K562 (cell line): ENCODE measurements around the gene AP3S1. TPM values are rescaled to one million over a fixed set of nuclear protein-coding genes. Genes with fewer than 3 reads are reported as not detected.

Experiments used
- ATAC-seq: fragments of 200-7000 bp; cut with Tn5 transposase; 3 replicates; pipeline ENCODE4 v1.9.1; 2020; ENCODE audit warnings: moderate library complexity
- BruUV-seq: library from RNA; stranded (reverse); fragments of 400-500 nt; replicated peaks from 2 replicates; lab custom pipeline; 2021; lab: Mats Ljungman, UMichigan
- CTCF ChIA-PET: fragments of 300-600 bp; formaldehyde crosslinking; extraction: SDS; loops from one replicate; lab custom pipeline; 2021; ENCODE audit warnings: low intra/inter-chr PET ratio; lab: Yijun Ruan, JAX
- POLR2A ChIA-PET: fragments of 300-600, 350-650 bp; sonication (Branson Sonifier 250); formaldehyde crosslinking; extraction: SDS; loops from one replicate; lab custom pipeline; 2021; ENCODE audit warnings: antibody characterized with exemption, inconsistent platforms; lab: Yijun Ruan, JAX
- DNase-seq, 4 experiments: peaks; one replicate each; pipeline versions ENCODE4 v3.0.0 to v3.0.0-alpha.2; 2011 to 2018; ENCODE audit warnings: low spot score in 3 of 4, mixed read lengths in 3 of 4; ENCODE audit errors: extremely low read depth in 1 of 4
- FAIRE-seq: peaks from 2 replicates; lab custom pipeline; 2011; peaks lifted over from hg19 to GRCh38; lab: Jason Lieb, UNC
- H2AFZ ChIP-seq: 2 replicates; pipeline ENCODE4 v1.6.0; 2011; ENCODE audit warnings: low read depth, low read length, control low read depth, inconsistent platforms
- H3K27ac ChIP-seq: fragments of 200-600 bp; 3 replicates; pipeline ENCODE4 v1.8.0; 2011; ENCODE audit warnings: low read depth, mild to moderate bottlenecking, control low read depth, inconsistent platforms, low read length, moderate library complexity, mixed read lengths; ENCODE audit errors: extremely low read depth
- H3K27me3 ChIP-seq, 2 experiments: fragments of 300-600 bp in 1 of 2; 2 replicates in 1 of 2; 3 replicates in 1 of 2; pipeline versions ENCODE4 v1.6.0 to v1.8.0; 2011; ENCODE audit warnings: inconsistent platforms in 2 of 2, low read length in 2 of 2, mild to moderate bottlenecking in 1 of 2, mixed read lengths in 1 of 2, moderate library complexity in 1 of 2; ENCODE audit not compliant: control insufficient read depth in 2 of 2, insufficient read depth in 2 of 2
- H3K36me3 ChIP-seq: fragments of 300-600 bp; 3 replicates; pipeline ENCODE4 v1.8.0; 2011; ENCODE audit warnings: mild to moderate bottlenecking, low read length, inconsistent platforms; ENCODE audit not compliant: control insufficient read depth, insufficient read depth
- H3K4me1 ChIP-seq, 2 experiments: fragments of 200-600 bp in 1 of 2; replicated peaks in 1 of 2; 2 replicates in 1 of 2; 3 replicates in 1 of 2; pipeline versions ENCODE4 v1.5.1 to v1.8.0; 2011; ENCODE audit warnings: inconsistent platforms in 2 of 2, low read length in 2 of 2, mild to moderate bottlenecking in 1 of 2, mixed read lengths in 1 of 2, moderate library complexity in 1 of 2; ENCODE audit not compliant: control insufficient read depth in 2 of 2, insufficient read depth in 2 of 2
- H3K4me2 ChIP-seq: 2 replicates; pipeline ENCODE4 v1.6.1; 2011; ENCODE audit warnings: low read length, control low read depth, inconsistent platforms, mixed read lengths; ENCODE audit not compliant: insufficient read depth
- H3K4me3 ChIP-seq: fragments of 200-600 bp; sonication (generic), shearing (Covaris generic); 2 replicates; pipeline ENCODE4 v1.5.1; 2016; ENCODE audit warnings: control low read depth, inconsistent platforms
- H3K79me2 ChIP-seq: fragments of 200-600 bp; 3 replicates; pipeline ENCODE4 v1.8.0; 2011; ENCODE audit warnings: low read length, inconsistent platforms; ENCODE audit not compliant: control insufficient read depth, insufficient read depth
- H3K9ac ChIP-seq, 2 experiments: 2 replicates each; pipeline versions ENCODE4 v1.6.0 to v1.6.1; 2011; ENCODE audit warnings: low read depth in 2 of 2, low read length in 2 of 2, control low read depth in 1 of 2, inconsistent platforms in 1 of 2, mild to moderate bottlenecking in 1 of 2, mixed read lengths in 1 of 2; ENCODE audit not compliant: insufficient read depth in 1 of 2
- H3K9me1 ChIP-seq: one replicate; pipeline ENCODE4 v1.6.0; 2011; ENCODE audit warnings: inconsistent platforms, mild to moderate bottlenecking, low read length, moderate library complexity; ENCODE audit not compliant: control insufficient read depth, insufficient read depth
- H3K9me3 ChIP-seq: replicated peaks from 2 replicates; pipeline ENCODE4 v1.5.1; 2011; ENCODE audit warnings: low read depth, low read length, inconsistent platforms; ENCODE audit not compliant: control insufficient read depth, insufficient read depth
- H4K20me1 ChIP-seq: replicated peaks from 2 replicates; pipeline ENCODE4 v1.6.1; 2011; ENCODE audit warnings: low read length, inconsistent platforms, mixed read lengths; ENCODE audit not compliant: control insufficient read depth, insufficient read depth
- E4F1 ChIP-seq: fragments of 250-450 bp; sonication (Bioruptor Pico); IDR thresholded peaks from 2 replicates; pipeline ENCODE4 v1.5.0; 2021; ENCODE audit warnings: mild to moderate bottlenecking, borderline replicate concordance
- EGR1 ChIP-seq: fragments of 450-650 bp; conservative IDR thresholded peaks from 2 replicates; pipeline ENCODE4 v1.6.1; 2017; ENCODE audit warnings: mild to moderate bottlenecking
- MCM2 ChIP-seq: fragments of 450-650 bp; IDR thresholded peaks from 2 replicates; pipeline ENCODE4 v1.6.1; 2017; ENCODE audit warnings: low read depth, mild to moderate bottlenecking
- RAD51 ChIP-seq: fragments of 450-650 bp; IDR thresholded peaks from 2 replicates; pipeline ENCODE4 v1.7.1; 2016; ENCODE audit warnings: low read depth, mild to moderate bottlenecking, borderline replicate concordance
- RCOR1 ChIP-seq, 2 experiments: IDR thresholded peaks; 2 replicates each; pipeline ENCODE4 v1.6.1; 2012; ENCODE audit warnings: low read depth in 2 of 2, low read length in 2 of 2, borderline replicate concordance in 1 of 2, improper control_type of control experiment in 1 of 2
- TFAM ChIP-seq: fragments of 250-450 bp; sonication (Bioruptor Pico); conservative IDR thresholded peaks from 2 replicates; pipeline ENCODE4 v1.5.0; 2021; ENCODE audit warnings: mild to moderate bottlenecking, moderate library complexity
- U2AF1 ChIP-seq: fragments of 200-400 bp; formaldehyde crosslinking; optimal IDR thresholded peaks from 2 replicates; pipeline ENCODE3; 2017; ENCODE audit warnings: mild to moderate bottlenecking, low read depth, low read length, moderate library complexity
- ZNF121 ChIP-seq: sonication (generic); formaldehyde crosslinking; conservative IDR thresholded peaks from 2 replicates; pipeline ENCODE4 v1.8.0; 2022; ENCODE audit warnings: missing genetic modification reagents
- ZNF324 ChIP-seq: fragments of 250-450 bp; sonication (Bioruptor Pico); IDR thresholded peaks from 2 replicates; pipeline ENCODE4 v1.4.0; 2020; ENCODE audit warnings: mild to moderate bottlenecking
- ZNF764 ChIP-seq: fragments of 250-450 bp; sonication (Bioruptor Pico); IDR thresholded peaks from 2 replicates; pipeline ENCODE4 v1.4.0; 2020; ENCODE audit warnings: low read depth, mild to moderate bottlenecking, moderate library complexity
- WGBS: fragments of 100-300 bp; shearing (Covaris generic); methylation state at CpG from one replicate; pipeline ENCODE4 v1.1.6; 2016; ENCODE audit warnings: low coverage, mixed read lengths; ENCODE audit not compliant: insufficient coverage; ENCODE audit errors: missing lambda C conversion rate; 5-methylcytosine and 5-hydroxymethylcytosine counted together
- in situ Hi-C: fragments of 300-500 bp; cut with MboI; formaldehyde crosslinking; loops from 4 replicates; pipeline ENCODE4 v1.15.0; 2018; ENCODE audit warnings: inconsistent platforms, mixed read lengths
- intact Hi-C: fragments of 100-400 bp; cut with micrococcal nuclease; formaldehyde crosslinking; loops from 2 replicates; pipeline ENCODE4 v1.14.2; 2022
- polyA plus RNA-seq, 8 experiments: library from polyadenylated mRNA; depleted of rRNA in 4 of 8; stranded (reverse) in 5 of 8; unstranded in 3 of 8; fragments of >200 nt; fragmentation: Nextera tagmentation in 2 of 8; fragmentation: Illumina TruSeq in 1 of 8; extraction: Ambion mirVana in 2 of 8; extraction: Trizol in 1 of 8; gene quantifications; 2 replicates each; pipeline versions ENCODE4 v1.2.1 to v1.2.3, GENCODE V29; 2011 to 2014; ENCODE audit warnings: inconsistent platforms in 1 of 8, missing spikeins in 1 of 8
- total RNA-seq, 7 experiments: library from RNA; depleted of rRNA in 6 of 7; stranded (reverse); fragments of >200 nt in 6 of 7; fragmentation: Illumina TruSeq in 2 of 7; extraction: Trizol in 2 of 7; gene quantifications; 2 replicates each; pipeline versions ENCODE4 v1.2.1 to v1.2.3, GENCODE V29; 2011 to 2021; ENCODE audit warnings: low replicate concordance in 1 of 7

Gene AP3S1
- total and polyA plus RNA-seq, 9 of the 15 experiments (the other 6 are each of a cell fraction or from before 2014, with no cell fraction given) = 46.1 to 106 (median 67.3) TPM

- H4K20me1 ChIP-seq = no peaks in the 10 kb centered on the region
- no peaks in the 10 kb centered on the region for H3K9me3 ChIP-seq
- no peak overlapping the region for H3K27ac ChIP-seq
- no peak overlapping the region for H3K9ac ChIP-seq
- H3K9me1 ChIP-seq = no peaks in the 10 kb centered on the region
- ATAC-seq = no peak
- no peaks in the 10 kb centered on the region for H3K79me2 ChIP-seq
- H3K4me3 ChIP-seq = no peak overlapping the region
- intact Hi-C loops = no loop called here
- in situ Hi-C loops = no loop called here
- H3K36me3 ChIP-seq = no peaks in the 10 kb centered on the region
- WGBS = 0% methylated on average over 2 of the region's 2 CpGs
- no peak overlapping the region for H3K4me2 ChIP-seq
- peaks cover 0 to 20% of the 10 kb centered on the region in 2 experiments; a peak in 2 of 5 replicates for H3K27me3 ChIP-seq
- H2AFZ ChIP-seq = no peak overlapping the region
- DNase-seq = no peak
- ChIA-PET CTCF (no interaction called here), POLR2A (interaction anchor here (1.1 kb wide), 1 partner anchor 10 kb away, joined by 4 read pairs; no protein-coding TSS in a partner anchor)
- no peak for FAIRE-seq
- BruUV-seq = no TSS peak
- TF ChIP-seq ZNF324 (no peak), U2AF1 (no peak), RAD51 (no peak), ZNF764 (CRISPR knock-in tag) (no peak), E4F1 (CRISPR knock-in tag) (no peak), MCM2 (no peak), EGR1 (no peak), TFAM (CRISPR knock-in tag) (no peak), ZNF121 (CRISPR knock-in tag) (no peak), RCOR1 (IDR thresholded peaks at IDR 0.05; ENCODE audit: borderline replicate concordance in 1 of 2, low read depth in 2 of 2, low read length in 2 of 2) (no peak)
- H3K4me1 ChIP-seq = no peaks in the 10 kb centered on the region
Measured at GRCh38 chr5:115809946-115810345, 31.8 kb upstream of the AP3S1 start.
